ENCODE measurements around the gene GTPBP1. TPM values are rescaled to one million over a fixed set of nuclear protein-coding genes. Genes with fewer than 3 reads are reported as not detected.
A peak's percentile ranks its signal among the peaks of the same experiment; 100 is the strongest.

Gene GTPBP1
- total and polyA plus RNA-seq, 8 donors = 42.3 to 51.0 (median 46.3) TPM

GRCh38 chr22:38756711-38757463 lies 51.1 kb downstream of the GTPBP1 start:
- Histone ChIP-seq H3K27ac (peak overlapping the region; percentile 93 to 95), H3K36me3 (peaks cover 0 to 11% of the 10 kb centered on the region in 2 donors), H3K27me3 (no peaks in the 10 kb centered on the region), H3K4me1 (peaks cover 16 to 50% of the 10 kb centered on the region in 2 donors), H3K9me3 (no peaks in the 10 kb centered on the region), H3K4me3 (peak overlapping the region in 1 of 2 donors; percentile 52)
- ATAC-seq (peak; percentile 18), DNase-seq (peak in 1 of 4 donors; percentile 59)
- TF ChIP-seq CTCF (IDR thresholded peaks at IDR 0.05) = no peak
- intact Hi-C loops (cut with DNase I) = no loop called here

- Histone ChIP-seq H3K27ac (peak overlapping the region; percentile 93 to 95), H3K4me1 (peaks cover 16 to 44% of the 10 kb centered on the region in 2 donors), H3K4me3 (peak overlapping the region in 1 of 2 donors; percentile 52), H3K27me3 (no peaks in the 10 kb centered on the region), H3K36me3 (peaks cover 0 to 6% of the 10 kb centered on the region in 2 donors), H3K9me3 (no peaks in the 10 kb centered on the region)
- TF ChIP-seq CTCF (IDR thresholded peaks at IDR 0.05) = no peak
- intact Hi-C loops (cut with DNase I) = no loop called here
- ATAC-seq = no peak
- no peak for DNase-seq
Measured at GRCh38 chr22:38757464-38757757, 51.7 kb downstream of the GTPBP1 start.

- no peak for DNase-seq
- intact Hi-C loops (cut with DNase I) = no loop called here
- H3K27ac ChIP-seq = no peak overlapping the region
- TF ChIP-seq CTCF (IDR thresholded peaks at IDR 0.05) = no peak
- ATAC-seq = no peak
- no peaks in the 10 kb centered on the region for H3K9me3 ChIP-seq
- H3K4me1 ChIP-seq = peaks cover 15 to 34% of the 10 kb centered on the region in 2 donors
- H3K4me3 ChIP-seq = no peak overlapping the region
- no peaks in the 10 kb centered on the region for H3K36me3 ChIP-seq
- no peaks in the 10 kb centered on the region for H3K27me3 ChIP-seq
Measured at GRCh38 chr22:38758276-38758945, 52.7 kb downstream of the GTPBP1 start.

- DNase-seq (no peak), ATAC-seq (no peak)
- no peak for TF ChIP-seq CTCF (IDR thresholded peaks at IDR 0.05)
- no peak overlapping the region for H3K27ac ChIP-seq
- no peaks in the 10 kb centered on the region for H3K27me3 ChIP-seq
- H3K36me3 ChIP-seq = no peaks in the 10 kb centered on the region
- intact Hi-C loops (cut with DNase I) = no loop called here
- H3K4me3 ChIP-seq = no peak overlapping the region
- H3K9me3 ChIP-seq = no peaks in the 10 kb centered on the region
- peaks cover 9 to 29% of the 10 kb centered on the region in 2 donors for H3K4me1 ChIP-seq
Measured at GRCh38 chr22:38759005-38759404, 53.3 kb downstream of the GTPBP1 start.

GRCh38 chr22:38760477-38761201 lies 54.9 kb downstream of the GTPBP1 start:
- Histone ChIP-seq H3K27ac (no peak overlapping the region), H3K9me3 (no peaks in the 10 kb centered on the region), H3K4me3 (no peak overlapping the region), H3K4me1 (peaks cover 0 to 18% of the 10 kb centered on the region in 2 donors), H3K36me3 (no peaks in the 10 kb centered on the region), H3K27me3 (peaks cover 0 to 5% of the 10 kb centered on the region in 2 donors)
- DNase-seq (no peak), ATAC-seq (no peak)
- no peak for TF ChIP-seq CTCF (IDR thresholded peaks at IDR 0.05)
- intact Hi-C loops (cut with DNase I) = no loop called here
